ENCODE measurements around the gene RTL1. TPM values are rescaled to one million over a fixed set of nuclear protein-coding genes. Genes with fewer than 3 reads are reported as not detected.
A peak's percentile ranks its signal among the peaks of the same experiment; 100 is the strongest.

RTL1 gene
- total and polyA plus RNA-seq, 2 of the 8 experiments (the other 6 are each of a cell fraction or from before 2014, with no cell fraction given): not detected

DNA sequence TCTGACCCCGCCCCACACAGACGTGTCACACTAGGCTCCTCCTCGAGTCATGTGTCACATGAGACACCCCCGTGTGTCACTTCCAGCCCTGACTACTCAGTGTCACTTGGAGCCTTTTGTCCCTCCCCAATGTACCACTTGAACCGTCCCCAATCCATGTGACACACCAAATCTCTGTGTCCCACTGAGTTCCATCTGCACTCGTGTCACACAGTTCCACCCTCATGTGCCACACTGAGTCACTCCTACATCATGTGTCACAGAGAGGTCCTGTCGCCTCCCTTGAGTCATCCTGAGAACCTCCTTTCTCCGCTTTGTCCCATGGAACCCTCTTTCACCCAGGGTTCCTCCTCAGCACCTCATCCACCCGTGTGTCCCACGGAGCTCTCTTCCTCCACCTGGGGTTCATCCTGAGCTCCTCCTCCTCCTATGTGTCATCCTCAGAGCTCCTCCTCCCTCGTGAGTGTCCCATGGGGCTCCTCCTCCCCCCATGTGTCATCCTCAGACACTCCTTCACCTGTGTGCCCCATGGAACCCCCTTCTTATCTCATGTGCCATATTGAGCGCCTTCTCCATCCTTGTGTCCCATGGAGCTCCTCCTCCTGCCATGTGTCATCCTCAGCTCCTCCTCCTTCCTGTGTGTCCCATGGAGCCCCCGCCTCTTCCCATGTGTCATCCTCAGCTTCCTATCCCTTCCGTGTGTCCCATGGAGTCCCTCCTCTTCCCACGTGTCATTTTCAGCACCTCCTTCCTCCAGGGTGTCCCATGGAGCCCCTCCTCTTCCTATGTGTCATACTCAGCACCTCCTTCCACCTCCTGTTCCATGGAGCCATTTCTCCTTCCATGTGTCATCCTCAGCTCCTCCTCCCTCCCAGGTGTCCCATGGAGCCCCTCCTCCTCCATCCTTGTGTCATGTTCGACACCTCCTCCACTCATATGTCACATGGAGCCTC lies 32.0 kb downstream of the RTL1 start:
- Histone ChIP-seq H3K4ac (replicated peaks; ENCODE audit: insufficient read length, low read depth, low read length) (no peak overlapping the region), H3K4me2 (ENCODE audit: insufficient read depth in 1 of 2, low read depth in 2 of 2, low read length in 2 of 2) (no peak overlapping the region), H3K18ac (ENCODE audit: extremely low read depth, low read length) (no peak overlapping the region), H3K4me3 (ENCODE audit: extremely low read depth in 1 of 4, insufficient read depth in 2 of 4, low read depth in 3 of 4, low read length in 4 of 4) (no peak overlapping the region), H2BK20ac (ENCODE audit: low read length) (no peak overlapping the region), H2AFZ (ENCODE audit: low read length) (no peak overlapping the region), H2BK15ac (ENCODE audit: low read length) (no peak overlapping the region), H3K27ac (ENCODE audit: low read depth, low read length) (no peak overlapping the region), H4K8ac (ENCODE audit: extremely low read depth, insufficient read depth, low read length) (no peak overlapping the region), H3K23me2 (ENCODE audit: low read depth, low read length) (no peaks in the 10 kb centered on the region), H3K4me1 (replicated peaks in 1 of 4; ENCODE audit: control insufficient read depth in 3 of 4, insufficient read depth in 4 of 4, low read length in 3 of 4) (peaks cover 0 to 2% (median 0%) of the 10 kb centered on the region in 4 experiments; a peak in 1 of 7 replicates), H3K9ac (replicated peaks in 1 of 4; ENCODE audit: extremely low read depth in 1 of 4, low read depth in 3 of 4, low read length in 3 of 4) (no peak overlapping the region), H3K14ac (ENCODE audit: insufficient read length) (no peak overlapping the region), H3K56ac (replicated peaks; ENCODE audit: insufficient read length, low read depth, low read length) (no peak overlapping the region), H2BK5ac (ENCODE audit: low read depth, low read length) (peak overlapping the region; percentile 24; the same call in 1 of the 2 replicates), H4K5ac (ENCODE audit: insufficient read length, low read depth, low read length) (no peak overlapping the region), H2AK5ac (ENCODE audit: low read depth, low read length) (no peak overlapping the region), H2BK120ac (replicated peaks; ENCODE audit: low read depth, low read length) (no peak overlapping the region), H4K91ac (replicated peaks; ENCODE audit: insufficient read length, low read length) (no peak overlapping the region), H4K20me1 (replicated peaks in 1 of 2; ENCODE audit: control insufficient read depth in 1 of 2, insufficient read depth in 2 of 2, low read length in 2 of 2) (peaks cover 0 to 2% of the 10 kb centered on the region in 2 experiments), H3K23ac (ENCODE audit: insufficient read length) (peak overlapping the region; percentile 41), H2BK12ac (ENCODE audit: low read depth, low read length) (no peak overlapping the region), H3K9me3 (ENCODE audit: insufficient read depth in 2 of 2, low read depth in 1 of 2, low read length in 1 of 2) (0 out of 4 replicates have a peak, but pooled peaks cover 0 to 4% of the 10 kb centered on the region in 2 experiments), H3K36me3 (ENCODE audit: control insufficient read depth in 2 of 4, insufficient read depth in 4 of 4, low read length in 3 of 4) (no peaks in the 10 kb centered on the region), H3K79me2 (ENCODE audit: control insufficient read depth in 1 of 2, insufficient read depth in 2 of 2, low read length in 2 of 2) (no peaks in the 10 kb centered on the region), H3K27me3 (replicated peaks in 1 of 4; ENCODE audit: control insufficient read depth in 3 of 4, extremely low read depth in 1 of 4, insufficient read depth in 3 of 4, low read length in 3 of 4) (no peaks in the 10 kb centered on the region), H3K79me1 (ENCODE audit: low read depth, low read length) (no peaks in the 10 kb centered on the region)
- no peak for FAIRE-seq
- no peak for DNase-seq (ENCODE audit: low read depth in 1 of 2, low spot score in 2 of 2)
- CTCF ChIA-PET (ENCODE audit: partially characterized antibody): interaction anchor here (0.7 to 1.5 kb wide), 3 partner anchors 9 to 31 kb away, joined by 3 to 6 read pairs (median 4); no protein-coding TSS in a partner anchor
- 88% methylated on average over 16 of the region's 16 CpGs; no CpG with 5 or more reads in 1 of the 2 experiments for WGBS, 2 experiments (ENCODE audit: extremely low coverage in 1 of 2, insufficient coverage in 1 of 2, insufficient read length in 1 of 2, insufficient replicate concordance in 2 of 2, low coverage in 1 of 2, low lambda C conversion rate in 2 of 2, missing lambda C conversion rate in 1 of 2)
- POLR2A ChIA-PET (ENCODE audit: partially characterized antibody): no interaction called here
- TF ChIP-seq HDAC6 (IDR thresholded peaks at IDR 0.05; ENCODE audit: low read depth, low read length): no peak
- TF ChIP-seq MAX (IDR thresholded peaks at IDR 0.05): no peak
- no peak for TF ChIP-seq RBBP5 (IDR thresholded peaks at IDR 0.05; ENCODE audit: borderline replicate concordance, low read depth, low read length)
- no peak for TF ChIP-seq NRF1 (IDR thresholded peaks at IDR 0.05; ENCODE audit: low read depth, low read length)
- TF ChIP-seq POU5F1 (IDR thresholded peaks at IDR 0.05; ENCODE audit: low read depth, low read length): no peak
- TF ChIP-seq SUZ12 (IDR thresholded peaks at IDR 0.05; ENCODE audit: low read length): no peak
- TF ChIP-seq HDAC2 (IDR thresholded peaks at IDR 0.05; ENCODE audit: borderline replicate concordance in 1 of 2, low read depth in 2 of 2, low read length in 2 of 2): no peak
- TF ChIP-seq CBX5 (IDR thresholded peaks at IDR 0.05; ENCODE audit: low read depth, low read length): no peak
- TF ChIP-seq SRF (IDR thresholded peaks at IDR 0.05; ENCODE audit: low read depth, low read length): no peak
- no peak for TF ChIP-seq YY1 (IDR thresholded peaks at IDR 0.05; ENCODE audit: low read depth, low read length)
- no peak for TF ChIP-seq SP4 (IDR thresholded peaks at IDR 0.05; ENCODE audit: low read length)
- TF ChIP-seq BRCA1 (IDR thresholded peaks at IDR 0.05; ENCODE audit: low read depth, low read length): no peak

Data from H1 (cell line).